ENCODE measurements around the gene ARF5.
A peak's percentile ranks its signal among the peaks of the same experiment; 100 is the strongest.
"Not testable (repeated sequence)": the region's sequence is repeated elsewhere in the genome, so short reads cannot be mapped to it uniquely, and the experiment has no call there.

Gene ARF5

GRCh38 chr7:127588019-127588696, at the start of gene ARF5:
Gene ARF5, plus strand, starts transcription at chr7:127588411. Its CDS starts 88 bp downstream, at chr7:127588499.
- peak; percentile 92 for DNase-seq

- DNase-seq = no peak
These were observed 49.1 kb upstream of the ARF5 start for GRCh38 chr7:127539116-127539515.

GRCh38 chr7:127540461-127540860, 47.8 kb upstream of the ARF5 start:
- DNase-seq = not testable (repeated sequence)

GRCh38 chr7:127541548-127541947, 46.7 kb upstream of the ARF5 start:
- DNase-seq = no peak

- DNase-seq = no peak
These were observed 41.9 kb upstream of the ARF5 start for GRCh38 chr7:127546313-127546712.

GRCh38 chr7:127550247-127550646, 38.0 kb upstream of the ARF5 start:
- no peak for DNase-seq

GRCh38 chr7:127551941-127552340, 36.3 kb upstream of the ARF5 start:
- no peak for DNase-seq

- DNase-seq = no peak
These were observed 31.8 kb upstream of the ARF5 start for GRCh38 chr7:127556404-127556803.

- no peak for DNase-seq
These were observed 30.4 kb upstream of the ARF5 start for GRCh38 chr7:127557803-127558202.

GRCh38 chr7:127566242-127566641, 22.0 kb upstream of the ARF5 start:
- DNase-seq = no peak

GRCh38 chr7:127568034-127568433, 20.2 kb upstream of the ARF5 start:
- not testable (repeated sequence) for DNase-seq

GRCh38 chr7:127571741-127572505, 16.3 kb upstream of the ARF5 start:
- DNase-seq = no peak

- DNase-seq = no peak
These were observed 10.1 kb upstream of the ARF5 start for GRCh38 chr7:127578036-127578684.

- DNase-seq = no peak
These were observed 9.4 kb upstream of the ARF5 start for GRCh38 chr7:127578711-127579275.

GRCh38 chr7:127580612-127581011, 7.6 kb upstream of the ARF5 start:
- no peak for DNase-seq

GRCh38 chr7:127581716-127582115, 6.5 kb upstream of the ARF5 start:
- no peak for DNase-seq

- no peak for DNase-seq
These were observed 5.8 kb upstream of the ARF5 start for GRCh38 chr7:127582361-127582760.

GRCh38 chr7:127584648-127585043, 3.6 kb upstream of the ARF5 start:
- no peak for DNase-seq

GRCh38 chr7:127585044-127585953, 2.9 kb upstream of the ARF5 start, which contains the start of gene GCC1:
Gene GCC1, minus strand, starts transcription at chr7:127585596. Its CDS starts 414 bp downstream, at chr7:127585182.
- DNase-seq = peak; percentile 95

GRCh38 chr7:127586346-127586745, 1.9 kb upstream of the ARF5 start:
- no peak for DNase-seq

- no peak for DNase-seq
These were observed 570 bp upstream of the ARF5 start for GRCh38 chr7:127587663-127588018.

- DNase-seq = peak; percentile 41
These were observed 679 bp downstream of the ARF5 start for GRCh38 chr7:127588697-127589482.
